HG02981 (cell line): ENCODE data around the gene SHC1.
A peak's percentile ranks its signal among the peaks of the same experiment; 100 is the strongest.

Experiments used
- ATAC-seq: cut with Tn5 transposase; IDR thresholded peaks from one replicate; pipeline ENCODE4 v1.9.1; 2021; ENCODE audit warnings: mild to moderate bottlenecking, moderate library complexity; ENCODE audit not compliant: unreplicated experiment

The SHC1 gene

DNA sequence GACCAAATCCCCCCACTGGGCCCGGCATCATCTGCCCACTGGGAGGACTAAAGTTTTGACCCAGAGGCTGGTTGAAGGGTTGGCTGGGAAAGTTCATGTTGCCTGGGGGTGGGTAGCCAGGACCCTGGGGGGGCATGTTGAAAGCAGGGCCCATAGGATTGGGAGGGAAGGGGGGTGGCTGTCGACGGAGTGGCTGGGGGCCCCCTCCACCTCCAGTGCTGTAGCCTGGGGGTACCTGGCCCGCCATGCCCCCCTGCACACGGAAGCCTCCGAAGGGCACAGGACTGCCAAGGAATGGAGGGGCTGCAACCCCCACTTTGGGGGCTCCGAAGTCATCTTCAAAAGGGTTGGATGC is 11.1 kb downstream of the SHC1 start:
- no peak for ATAC-seq

DNA sequence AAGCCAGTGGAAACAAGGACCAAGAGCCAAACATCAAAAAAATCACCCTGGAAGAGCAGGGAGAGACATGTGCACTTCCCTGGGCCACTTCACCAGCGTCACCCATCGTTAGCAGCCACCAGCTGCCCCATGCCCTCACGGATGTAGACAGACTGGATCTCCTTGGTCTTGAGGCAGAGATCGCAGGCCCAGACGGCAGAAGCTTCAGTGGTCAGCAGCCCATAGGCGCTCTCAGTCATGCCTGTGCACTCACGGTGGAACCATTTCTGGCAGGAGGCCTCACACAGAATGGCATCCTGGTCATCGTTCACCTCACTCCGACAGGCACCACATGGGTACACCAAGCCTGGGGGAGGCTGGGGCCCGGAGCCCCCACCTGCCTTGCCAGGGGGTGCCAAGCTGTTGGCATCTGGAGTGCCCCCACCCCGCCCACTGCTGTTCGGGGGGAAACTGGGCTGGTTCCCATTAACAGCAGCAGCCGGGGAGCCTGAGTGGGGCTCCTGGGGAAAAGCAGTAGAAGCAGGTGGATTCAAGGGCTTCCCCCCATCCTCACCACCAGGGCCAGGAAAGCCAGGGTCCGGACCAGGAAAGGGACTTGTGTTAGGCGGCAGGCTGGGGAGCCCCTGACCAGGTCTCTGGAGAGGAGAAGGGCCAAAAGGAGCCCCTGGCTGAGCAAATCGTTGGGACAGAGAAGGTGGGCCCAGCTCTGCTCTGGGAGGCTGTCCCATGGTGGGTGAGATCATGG is 11.7 kb downstream of the SHC1 start:
- ATAC-seq = no peak

DNA sequence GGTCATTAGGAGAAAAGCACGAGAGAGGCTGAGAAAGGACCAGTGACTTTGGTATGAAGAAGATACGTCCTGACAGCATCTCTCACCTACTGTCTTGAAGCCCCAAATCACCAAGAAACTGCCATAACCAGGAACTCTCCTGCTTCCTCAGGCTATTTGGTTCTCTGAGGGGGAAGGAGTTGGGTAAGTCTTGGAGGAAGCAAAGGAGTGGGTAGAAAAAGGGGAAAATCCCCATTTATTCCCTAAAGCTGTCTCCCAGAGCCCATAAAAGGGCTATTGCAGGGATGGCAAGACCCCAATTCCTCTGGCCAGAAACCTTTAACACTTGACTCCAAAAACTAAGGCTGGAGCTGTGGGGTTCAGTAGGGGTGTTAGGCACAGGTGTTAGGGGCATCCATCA is 12.5 kb downstream of the SHC1 start:
- no peak for ATAC-seq

DNA sequence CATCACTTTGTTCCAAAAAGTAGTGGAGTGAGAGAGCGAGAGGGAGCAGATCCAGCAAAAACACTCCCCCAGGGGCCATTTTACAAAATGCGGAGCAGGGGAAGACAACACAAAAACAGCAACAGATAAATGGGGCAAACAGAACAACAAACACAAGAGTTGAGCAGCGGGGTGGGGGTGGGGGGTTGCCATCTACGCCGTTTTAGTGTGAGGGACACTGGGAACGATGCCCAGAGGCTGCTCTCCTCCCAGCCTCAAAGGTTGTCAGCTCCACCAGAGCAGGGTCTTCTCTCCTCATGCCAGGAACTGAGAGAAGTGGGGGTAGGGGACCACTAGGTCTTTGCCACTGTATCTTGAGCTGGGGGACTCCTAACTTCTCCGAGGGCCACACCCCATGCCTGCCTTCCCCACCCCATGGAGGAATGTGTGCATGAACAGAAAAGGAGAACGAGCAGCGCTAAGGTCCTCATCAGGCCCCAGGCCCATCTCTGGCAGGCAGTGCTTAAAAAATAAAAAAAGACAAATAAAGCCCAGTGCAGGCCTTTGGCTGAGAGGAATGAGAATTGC is 13.4 kb downstream of the SHC1 start:
- no peak for ATAC-seq

DNA sequence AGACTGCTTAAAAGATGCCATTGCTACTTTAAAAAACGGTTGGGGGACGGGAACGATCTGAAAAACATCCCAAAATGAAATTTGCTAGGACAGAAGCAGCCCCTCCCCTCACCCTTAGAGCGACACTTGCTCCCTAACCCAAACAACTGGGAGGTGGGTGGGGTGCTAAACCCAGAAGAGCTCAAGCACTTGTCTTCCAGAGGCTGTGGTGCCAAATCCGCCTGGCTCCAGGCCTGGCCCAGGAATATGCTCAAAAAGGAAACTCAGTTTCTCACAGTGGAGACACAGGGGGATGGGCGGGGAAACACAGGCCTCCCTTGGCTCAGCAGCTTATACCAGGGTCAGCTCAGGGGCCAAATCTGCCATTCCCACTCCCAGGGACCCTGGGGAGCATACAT is 14.0 kb downstream of the SHC1 start:
- no peak for ATAC-seq

DNA sequence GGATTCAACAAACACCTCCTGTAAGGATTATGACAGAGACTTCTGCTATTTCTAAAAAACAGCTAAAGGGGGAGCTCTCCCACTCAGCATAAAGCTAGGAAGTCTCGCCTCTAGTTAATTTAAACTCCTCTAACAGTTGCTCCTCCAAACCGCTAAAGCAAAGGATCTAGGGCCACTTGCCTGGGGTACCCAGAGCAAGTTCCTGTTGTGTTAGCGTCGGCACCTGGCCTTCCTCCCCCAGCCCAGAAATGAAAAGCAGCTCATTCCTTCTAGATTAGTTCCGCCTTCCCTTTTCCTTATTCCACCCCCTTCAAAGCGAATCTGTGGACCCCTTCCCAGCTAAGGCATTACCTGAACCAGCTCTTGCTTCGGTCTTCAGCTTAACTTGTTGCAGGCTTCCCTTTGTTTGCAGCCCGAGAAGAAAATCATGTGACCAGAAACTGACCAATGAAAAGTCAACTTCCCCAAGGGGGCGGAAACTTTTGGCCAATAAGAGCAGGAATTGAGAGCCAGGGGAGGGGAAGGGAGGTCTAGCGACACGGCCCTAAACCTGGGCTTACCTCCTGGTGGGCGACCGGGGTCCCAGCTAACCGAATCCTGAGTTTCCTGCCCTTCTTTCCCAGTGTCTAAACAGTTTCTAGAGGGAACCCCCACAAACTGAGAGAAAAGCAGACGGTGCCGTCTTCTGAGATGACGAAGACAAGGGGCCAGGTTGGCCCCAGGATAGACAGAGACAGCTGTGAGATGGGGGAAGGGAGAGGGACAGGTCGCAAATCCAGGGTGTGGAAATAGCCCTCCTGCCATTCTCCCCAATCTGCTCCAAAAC is 14.6 kb downstream of the SHC1 start, which contains the start of gene PBXIP1:
TSS of gene PBXIP1 (minus strand) at position 382 of the 826 bp plus-strand sequence. CDS start 2,378 bp downstream, outside the sequence.
- ATAC-seq = peak; percentile 46

DNA sequence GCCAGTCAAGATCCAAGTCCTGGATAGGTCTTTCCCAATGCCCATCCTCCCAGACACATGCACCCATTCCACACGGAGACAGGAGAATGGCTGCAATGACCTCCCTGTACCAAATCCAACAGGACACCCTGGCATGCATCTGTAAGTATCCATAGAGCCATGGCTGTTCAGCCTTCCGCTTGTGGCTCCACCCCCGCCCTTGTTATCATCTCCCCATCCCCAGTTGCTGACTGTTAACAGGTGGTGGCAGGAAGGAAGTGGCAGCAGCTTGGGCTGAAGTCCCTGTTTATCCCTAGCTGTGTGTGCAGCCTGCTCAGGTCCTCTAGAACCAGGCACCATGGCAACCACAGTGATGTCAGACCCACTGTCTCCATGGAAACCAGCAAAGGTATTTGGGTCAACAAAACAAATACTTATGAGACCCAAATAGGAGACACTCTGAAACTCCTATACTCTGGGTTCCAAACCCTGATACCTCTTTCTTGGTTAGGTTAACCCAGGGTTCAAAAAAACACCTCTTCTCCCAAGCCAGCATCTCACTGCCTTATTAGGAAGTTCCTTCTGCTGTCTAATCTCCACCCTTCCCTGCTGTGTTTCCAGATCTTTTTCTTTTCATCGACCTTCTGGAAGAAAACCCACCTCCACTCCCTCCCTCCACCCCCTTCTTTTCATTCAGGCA is 15.4 kb downstream of the SHC1 start:
- ATAC-seq = peak; percentile 57

DNA sequence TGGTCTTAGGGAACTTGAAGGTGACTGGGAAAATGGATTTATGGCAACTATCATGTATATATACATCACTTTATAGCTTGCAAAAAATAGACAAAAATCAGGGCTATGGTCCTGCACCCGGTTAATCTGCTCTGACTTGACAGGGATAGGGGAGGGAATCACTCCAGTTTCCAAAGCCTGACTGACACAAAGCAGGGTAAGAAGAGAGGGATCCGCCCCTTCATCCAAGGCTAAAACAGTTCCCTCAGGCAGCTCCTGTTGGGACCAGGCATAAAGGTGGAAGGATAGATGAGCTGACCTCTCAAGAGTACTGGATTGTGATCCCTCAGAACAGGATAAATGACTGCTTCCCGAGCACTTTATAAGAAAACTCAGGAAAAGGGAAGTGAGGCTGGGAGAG is 16.0 kb downstream of the SHC1 start:
- no peak for ATAC-seq

DNA sequence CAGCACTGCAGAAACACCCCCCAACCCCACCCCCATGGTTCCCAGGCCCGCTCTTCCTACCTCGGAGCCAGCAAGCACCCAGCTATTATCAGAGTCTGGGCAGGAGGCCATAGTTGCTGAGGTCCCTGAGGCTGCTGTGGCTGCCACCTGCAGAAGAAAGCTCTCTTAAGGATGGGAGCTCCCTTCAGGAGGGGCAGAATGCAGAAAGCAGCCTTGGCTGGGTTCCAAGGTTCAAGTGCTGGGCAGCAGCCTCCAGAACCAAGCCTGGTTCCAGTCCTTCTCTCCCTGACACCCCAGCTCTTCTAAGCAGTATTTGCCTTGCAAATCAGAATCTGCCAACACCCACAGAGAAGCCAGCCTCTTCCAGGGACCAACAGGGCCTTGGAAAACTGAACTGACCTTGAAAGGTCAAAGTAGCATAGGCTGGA is 16.9 kb downstream of the SHC1 start:
- no peak for ATAC-seq

DNA sequence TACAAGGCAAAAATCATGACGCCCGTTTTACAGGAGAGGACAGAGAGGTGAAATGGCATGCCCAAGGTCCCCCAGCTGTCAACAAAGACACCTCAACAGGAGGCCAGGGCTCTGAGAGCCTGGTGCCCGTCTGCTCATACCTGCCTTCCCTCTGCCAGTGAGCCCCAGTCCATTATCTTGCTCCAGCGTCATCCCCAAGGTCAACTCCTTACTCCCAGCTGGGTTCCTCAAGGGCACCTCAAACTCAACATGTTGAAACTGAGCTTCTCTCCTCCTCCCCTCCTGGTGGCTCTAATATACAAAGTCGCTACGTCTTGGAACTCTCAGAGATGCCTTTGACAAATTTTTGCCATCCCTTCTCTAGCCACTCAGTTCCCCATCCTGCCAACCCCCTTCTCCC is 17.9 kb downstream of the SHC1 start:
- no peak for ATAC-seq

DNA sequence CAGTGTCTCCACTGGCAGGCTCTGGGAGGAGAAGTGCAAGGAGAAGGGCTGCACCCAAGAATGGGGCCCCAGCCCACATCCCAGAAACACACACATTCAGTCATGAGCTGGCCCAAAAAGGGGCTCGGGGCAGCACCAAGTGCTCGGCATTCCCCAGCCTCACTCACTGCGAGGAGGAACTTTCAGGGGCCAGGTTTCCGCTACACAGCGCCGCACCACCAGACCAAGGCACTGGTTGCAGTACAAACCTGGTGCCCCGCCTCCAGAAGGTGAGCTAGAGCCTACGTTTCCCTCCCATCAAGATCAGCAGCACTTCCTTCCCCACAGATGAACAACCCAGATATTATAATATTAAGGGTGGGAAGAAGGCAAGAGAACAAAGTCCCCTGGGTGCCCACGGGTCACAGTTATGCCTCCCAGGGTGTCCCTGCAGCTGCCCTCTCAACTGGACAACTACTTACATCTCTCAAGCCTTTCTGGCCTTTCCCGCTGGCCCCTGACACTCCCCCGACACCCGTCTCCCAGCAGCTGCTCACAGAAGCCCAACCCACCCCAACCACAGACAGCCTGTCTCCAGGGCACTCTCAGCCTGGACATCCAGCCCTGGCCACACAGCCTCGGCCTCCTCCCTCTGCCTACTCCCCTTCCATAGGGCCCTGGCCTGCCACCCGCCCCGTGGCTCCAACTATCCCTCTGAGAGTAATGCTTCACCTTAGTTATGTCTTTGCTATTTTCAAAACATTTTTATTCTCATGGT is 18.5 kb downstream of the SHC1 start:
- ATAC-seq = no peak

DNA sequence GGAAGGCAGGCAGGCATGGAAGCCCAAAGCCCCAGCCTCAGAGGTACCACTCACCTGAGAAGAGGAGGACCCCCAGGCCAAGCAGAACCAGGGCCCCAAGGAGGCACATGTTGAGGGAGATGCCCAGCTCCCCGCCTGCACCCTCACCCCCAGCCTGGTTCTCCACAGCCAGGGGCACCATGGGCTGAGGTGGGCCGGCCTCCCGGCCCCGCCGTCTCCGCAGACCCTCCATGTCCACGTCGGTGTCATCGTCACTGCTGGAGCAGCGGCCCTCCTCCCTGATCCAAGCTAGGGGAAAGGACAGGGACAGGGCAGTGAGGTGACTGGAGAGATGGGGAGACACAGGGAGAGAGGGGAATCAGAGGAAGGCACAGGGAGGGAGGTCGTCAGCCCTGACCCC is 22.5 kb downstream of the SHC1 start:
- no peak for ATAC-seq

DNA sequence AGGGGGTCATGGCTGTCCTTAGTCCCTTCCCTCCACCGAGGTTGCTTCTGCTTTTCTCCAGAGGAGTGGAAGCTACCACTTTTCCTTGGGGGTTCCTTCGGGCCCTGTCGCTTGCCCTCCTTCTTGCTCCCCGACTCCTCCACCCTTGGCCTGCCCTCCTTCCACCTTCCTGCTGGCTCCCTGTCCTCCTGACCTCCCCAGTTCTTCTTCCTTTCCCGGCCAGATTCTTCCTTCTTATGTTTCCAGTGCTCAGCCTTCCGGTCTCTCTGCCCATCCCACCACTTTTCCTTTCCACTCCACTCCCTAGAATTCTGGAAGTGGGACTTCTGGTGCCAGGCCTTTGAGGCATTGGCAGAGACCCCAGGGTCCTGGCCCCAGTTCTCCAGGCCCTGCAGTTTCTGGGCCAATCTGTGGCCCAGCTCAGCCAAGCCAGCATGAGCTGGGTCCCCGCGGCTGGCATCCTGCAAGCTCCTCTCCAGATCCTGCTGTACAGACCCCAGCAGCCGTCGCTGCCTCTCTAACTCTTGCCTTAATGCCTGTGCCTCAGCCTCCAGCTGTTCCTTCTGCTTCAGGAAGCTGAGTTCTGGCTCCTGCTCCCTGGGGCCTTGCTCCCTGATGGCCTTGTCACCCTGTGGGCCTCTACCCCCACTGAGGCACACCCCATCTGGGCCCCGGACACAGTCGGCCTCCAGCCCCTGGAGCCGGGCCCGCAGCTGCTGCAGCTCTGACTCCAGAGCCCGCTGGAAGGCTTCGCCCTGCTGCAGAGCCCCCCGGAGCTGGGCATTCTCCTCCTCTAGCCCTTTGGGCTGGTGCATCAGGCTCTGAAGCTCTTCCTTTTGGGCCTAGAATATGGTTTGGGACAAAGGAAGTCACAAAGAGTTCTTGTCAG is 24.3 kb downstream of the SHC1 start:
- ATAC-seq = no peak

DNA sequence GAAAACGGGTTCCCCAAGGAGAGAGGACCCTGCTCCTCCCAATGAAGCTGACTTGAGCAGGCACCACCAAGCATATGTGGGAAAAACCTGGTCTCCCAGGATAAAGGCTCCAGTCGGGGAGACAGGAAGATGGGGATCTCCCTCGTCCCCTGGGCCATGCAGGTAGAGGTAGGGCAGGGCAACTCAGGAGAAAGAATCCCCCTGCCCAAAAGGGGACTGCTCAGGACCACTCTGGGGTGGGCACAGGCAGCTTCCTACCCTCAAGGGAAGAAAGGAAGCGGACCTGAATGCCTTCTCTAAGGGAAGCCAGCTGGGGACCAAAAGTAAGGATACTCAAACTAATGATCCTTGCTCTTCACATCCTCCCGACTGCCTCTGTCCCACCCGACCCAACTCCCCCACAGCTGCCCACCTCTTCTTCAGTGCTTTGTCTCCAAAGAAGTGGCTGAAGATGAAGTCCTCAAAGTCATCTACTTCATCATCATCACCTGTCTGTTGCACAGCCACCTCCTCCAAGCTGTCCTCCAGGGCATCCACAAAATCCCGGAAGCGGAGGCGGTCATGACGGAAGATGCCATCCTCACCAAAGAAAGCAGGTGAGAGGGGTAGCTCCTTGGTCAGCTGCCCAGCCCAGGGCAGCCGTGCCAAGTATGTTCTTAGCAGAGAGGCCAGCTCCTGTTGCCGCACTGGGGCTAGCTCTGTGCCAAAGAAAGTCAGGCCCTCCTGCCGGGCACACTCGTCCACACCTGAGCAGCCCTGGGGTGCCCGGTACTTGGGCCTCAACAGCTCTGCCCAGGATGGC is 25.2 kb downstream of the SHC1 start:
- ATAC-seq = no peak

DNA sequence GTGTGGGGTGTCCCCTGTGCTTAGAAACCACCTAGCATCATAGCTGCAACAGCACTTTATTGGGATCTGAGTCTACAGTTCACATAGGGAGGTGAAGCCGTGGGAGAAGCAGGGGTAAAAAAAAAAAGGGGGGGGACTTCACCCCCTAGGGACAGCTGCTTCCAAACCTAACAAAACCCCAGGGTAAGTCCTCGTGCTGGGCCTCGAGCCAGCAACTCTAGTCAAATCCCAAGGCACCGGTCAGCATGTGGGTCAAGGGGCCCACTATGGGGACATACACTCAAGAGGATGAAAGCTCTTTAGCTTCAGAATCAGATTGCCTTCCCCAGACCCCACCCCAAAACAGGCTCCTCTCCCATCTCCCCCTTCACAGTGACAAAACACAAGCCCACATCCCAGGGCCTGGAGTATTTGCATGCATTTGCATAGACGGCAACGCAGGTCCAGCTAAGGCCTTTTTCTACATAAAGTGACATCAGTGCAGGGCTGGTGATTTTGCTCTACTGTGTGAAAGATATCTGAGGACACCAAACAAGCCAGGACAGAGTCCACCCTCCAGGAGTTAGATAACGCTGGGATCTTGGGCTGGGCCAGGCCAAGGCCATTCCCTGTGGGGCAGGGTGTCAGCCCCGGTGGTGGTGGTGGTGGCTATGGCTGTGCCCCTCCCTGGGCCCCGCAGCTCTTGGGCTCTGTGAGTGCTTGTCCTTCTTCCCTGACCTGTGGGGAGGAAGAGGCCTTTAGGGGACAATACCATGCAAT is 26.0 kb downstream of the SHC1 start:
- ATAC-seq = no peak

DNA sequence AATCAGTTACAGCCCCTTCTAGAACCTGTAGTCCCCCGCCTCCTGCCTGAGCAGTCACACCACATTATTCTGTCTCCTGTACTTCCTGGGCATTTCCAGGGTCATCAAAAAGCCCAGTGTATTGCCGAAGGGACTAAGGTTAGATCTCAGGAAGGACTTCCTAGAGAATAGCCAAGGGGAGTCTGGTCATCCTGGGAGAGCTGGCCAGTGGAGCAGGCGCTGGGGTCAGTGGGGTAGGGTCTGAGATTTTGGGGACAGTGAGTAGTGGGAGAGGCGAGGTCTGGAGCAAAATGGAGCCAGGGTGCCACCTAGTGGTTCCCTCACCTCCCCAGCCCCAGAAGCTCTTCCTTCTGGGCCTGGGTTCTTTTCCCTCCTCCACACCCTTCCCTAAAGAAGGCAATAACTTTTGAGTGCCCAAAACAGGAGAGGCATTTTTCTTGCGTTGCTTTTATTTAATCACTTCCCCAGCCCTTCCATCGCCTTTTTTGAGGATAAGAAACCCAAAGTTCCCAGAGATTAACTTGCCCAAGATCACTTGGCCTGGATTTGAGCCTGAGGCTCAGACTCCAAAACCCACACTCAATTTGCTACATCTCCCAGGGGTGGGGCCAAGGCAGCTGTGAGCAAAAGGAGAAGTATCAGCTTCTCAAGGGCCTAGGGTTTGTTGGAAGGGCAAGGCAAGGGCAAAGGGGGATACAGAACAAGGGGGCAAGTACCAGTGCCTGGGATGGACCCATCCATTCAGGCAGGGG is 26.7 kb downstream of the SHC1 start:
- ATAC-seq = no peak

DNA sequence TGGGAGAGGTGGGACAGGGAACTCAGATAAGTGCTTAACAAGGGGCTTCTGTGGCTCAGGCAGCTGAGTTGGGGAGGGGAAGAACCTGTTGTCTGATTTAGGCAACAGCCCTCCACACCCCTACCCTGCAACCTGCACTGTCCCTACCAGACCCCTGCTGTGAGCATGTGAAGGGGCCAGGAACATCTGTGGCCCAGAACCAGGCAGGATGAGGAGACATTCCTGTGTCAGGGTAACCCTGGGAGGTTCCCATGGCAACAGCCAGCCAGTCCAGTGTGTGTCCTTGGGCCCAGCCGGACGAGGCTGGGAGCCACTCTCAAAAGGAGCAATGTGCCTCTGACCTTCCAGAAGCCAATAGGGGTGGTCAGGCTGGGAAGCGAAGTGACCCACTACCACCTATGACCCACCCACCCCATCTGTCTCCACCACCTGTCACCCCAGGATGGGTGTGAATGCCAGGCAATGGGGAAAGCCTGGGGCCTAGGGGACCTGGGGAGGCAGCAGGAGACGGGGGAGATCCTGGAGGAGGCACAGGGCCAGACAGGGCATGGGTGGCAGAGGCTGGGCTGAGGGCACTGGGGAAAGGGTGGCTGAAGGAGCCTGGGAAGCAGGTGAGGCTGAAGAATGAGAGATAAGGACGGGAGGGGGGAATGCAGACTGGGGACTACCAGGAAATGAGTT is 29.1 kb downstream of the SHC1 start:
- ATAC-seq = no peak
